Lower leg skin (tissue), 3 donors: ENCODE measurements around the gene BNIP3.

ENCODE experiments used
- POLR2A ChIP-seq, 2 donors: fragments of 450-650 bp; IDR thresholded peaks; one replicate each; pipeline ENCODE4 v1.6.1; 2016 to 2017; ENCODE audit warnings: antibody characterized with exemption in 2 of 2, mild to moderate bottlenecking in 1 of 2, moderate library complexity in 1 of 2
- TF ChIP-seq, protein P1 (sequence below), 3 donors: fragments of 450-650 bp; IDR thresholded peaks; one replicate each; pipeline ENCODE4 v1.5.1; 2016; ENCODE audit warnings: antibody characterized with exemption in 3 of 3, mild to moderate bottlenecking in 3 of 3, moderate library complexity in 2 of 3

DNA sequence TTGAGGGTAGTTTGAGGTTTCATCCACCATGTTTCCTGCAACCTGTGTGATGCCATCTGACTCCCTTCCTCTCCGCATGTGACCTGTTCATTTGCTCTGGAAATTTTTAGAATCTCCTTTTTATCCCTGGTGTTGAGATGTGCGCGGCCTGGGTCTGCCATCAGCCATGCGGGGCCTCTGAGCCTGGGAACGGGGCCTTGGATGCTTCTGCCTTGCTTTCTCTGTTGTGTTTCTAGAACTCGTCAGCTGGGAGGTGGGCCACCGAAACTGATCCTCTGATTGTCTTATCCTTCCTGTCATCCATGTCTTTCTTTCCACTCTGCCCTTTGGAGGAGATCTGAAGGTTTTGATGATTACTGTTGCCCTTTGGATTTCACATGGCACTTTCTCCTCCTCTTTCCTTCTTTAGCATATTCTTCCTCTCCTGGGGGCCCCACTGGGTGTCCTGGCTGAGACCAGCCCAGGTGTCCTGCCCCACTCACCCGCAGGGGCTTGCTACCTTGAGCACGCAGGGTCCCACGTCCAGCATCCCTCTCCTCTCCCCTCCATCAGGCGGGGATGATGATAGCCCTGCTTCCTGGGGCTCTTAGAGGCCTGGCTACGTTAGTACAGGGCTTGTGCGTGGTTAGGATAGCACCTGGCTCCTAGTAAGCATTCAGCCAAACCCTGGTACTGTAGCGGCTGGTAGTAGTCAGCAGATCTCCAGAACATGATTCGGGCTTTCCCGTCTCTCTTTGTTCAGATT is 51.0 kb downstream of the BNIP3 start:
- TF ChIP-seq, protein P1, sequence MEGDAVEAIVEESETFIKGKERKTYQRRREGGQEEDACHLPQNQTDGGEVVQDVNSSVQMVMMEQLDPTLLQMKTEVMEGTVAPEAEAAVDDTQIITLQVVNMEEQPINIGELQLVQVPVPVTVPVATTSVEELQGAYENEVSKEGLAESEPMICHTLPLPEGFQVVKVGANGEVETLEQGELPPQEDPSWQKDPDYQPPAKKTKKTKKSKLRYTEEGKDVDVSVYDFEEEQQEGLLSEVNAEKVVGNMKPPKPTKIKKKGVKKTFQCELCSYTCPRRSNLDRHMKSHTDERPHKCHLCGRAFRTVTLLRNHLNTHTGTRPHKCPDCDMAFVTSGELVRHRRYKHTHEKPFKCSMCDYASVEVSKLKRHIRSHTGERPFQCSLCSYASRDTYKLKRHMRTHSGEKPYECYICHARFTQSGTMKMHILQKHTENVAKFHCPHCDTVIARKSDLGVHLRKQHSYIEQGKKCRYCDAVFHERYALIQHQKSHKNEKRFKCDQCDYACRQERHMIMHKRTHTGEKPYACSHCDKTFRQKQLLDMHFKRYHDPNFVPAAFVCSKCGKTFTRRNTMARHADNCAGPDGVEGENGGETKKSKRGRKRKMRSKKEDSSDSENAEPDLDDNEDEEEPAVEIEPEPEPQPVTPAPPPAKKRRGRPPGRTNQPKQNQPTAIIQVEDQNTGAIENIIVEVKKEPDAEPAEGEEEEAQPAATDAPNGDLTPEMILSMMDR (IDR thresholded peaks at IDR 0.05) = no peak
- TF ChIP-seq POLR2A (IDR thresholded peaks at IDR 0.05) = no peak
